Ovary (tissue), 9 donors: ENCODE data around the gene AMFR. TPM values are rescaled to one million over a fixed set of nuclear protein-coding genes. Genes with fewer than 3 reads are reported as not detected.
A peak's percentile ranks its signal among the peaks of the same experiment; 100 is the strongest.

ENCODE experiments used
- DNase-seq, 5 donors: peaks; one replicate each; pipeline ENCODE4 v3.0.0-alpha.2; 2019 to 2020
- H3K27ac ChIP-seq, 2 donors: fragments of 200-600 bp; one replicate each; pipeline versions ENCODE4 v1.5.1 to v1.8.0; 2019 to 2022
- H3K27me3 ChIP-seq: fragments of 200-600 bp; one replicate; pipeline ENCODE4 v1.8.0; 2022
- H3K36me3 ChIP-seq: fragments of 200-600 bp; sonication (generic); one replicate; pipeline ENCODE4 v1.5.1; 2019
- H3K4me1 ChIP-seq: one replicate; pipeline ENCODE4 v1.8.1; 2013; ENCODE audit warnings: mild to moderate bottlenecking, moderate library complexity; ENCODE audit not compliant: insufficient read depth
- H3K4me3 ChIP-seq: fragments of 200-600 bp; sonication (generic); one replicate; pipeline ENCODE4 v1.5.1; 2017
- H3K9me3 ChIP-seq, 2 donors: fragments of 200-600 bp in 1 of 2; sonication (generic) in 1 of 2; one replicate each; pipeline versions ENCODE4 v1.5.1 to v1.8.1; 2013 to 2019; ENCODE audit warnings: mild to moderate bottlenecking in 1 of 2, moderate library complexity in 1 of 2
- EP300 ChIP-seq: sonication (generic); formaldehyde crosslinking; IDR thresholded peaks from one replicate; pipeline ENCODE4 v1.6.1; 2017; ENCODE audit warnings: antibody characterized with exemption
- POLR2A ChIP-seq: fragments of 450-650 bp; IDR thresholded peaks from one replicate; pipeline ENCODE4 v1.6.1; 2017; ENCODE audit warnings: antibody characterized with exemption, mild to moderate bottlenecking, moderate library complexity
- WGBS, 3 donors: extraction: QIAGEN DNeasy Blood & Tissue Kit in 1 of 3; methylation state at CpG; one replicate each; pipeline versions ENCODE4 v1.1.5 to v1.1.7; 2013 to 2017; 5-methylcytosine and 5-hydroxymethylcytosine counted together
- intact Hi-C, 4 donors: fragments of 100-400 bp; cut with DNase I; formaldehyde crosslinking; loops; one replicate each; pipeline versions ENCODE4 v1.11.0 to v1.15.1; 2022 to 2023
- polyA plus RNA-seq, 2 donors: library from polyadenylated mRNA; stranded (reverse); fragments of 200-250 nt in 1 of 2; fragments of 350-450 nt in 1 of 2; fragmentation: Illumina TruSeq in 1 of 2; extraction: RNeasy Lipid Tissue Mini Kit (QIAGEN cat#74804) in 1 of 2; gene quantifications; one replicate each; pipeline ENCODE4 v1.2.3, GENCODE V29; 2013 to 2014
- total RNA-seq, 7 donors: library from RNA; depleted of rRNA in 2 of 7; stranded (reverse); fragments of >200 nt in 2 of 7; fragmentation: NEBNext Ultra II Directional in 3 of 7; extraction: Animal tissue kit (Norgen Biotek cat#: 25700) in 3 of 7; gene quantifications; one replicate each; pipeline versions ENCODE4 v1.1.0 to v1.2.4, GENCODE V29; 2016 to 2023
- TF ChIP-seq, protein P1 (sequence below), 3 donors: fragments of 450-650 bp in 2 of 3; fragments of 200-600 bp in 1 of 3; IDR thresholded peaks; one replicate each; pipeline versions ENCODE4 v1.5.1 to v1.8.0; 2016 to 2022; ENCODE audit warnings: antibody characterized with exemption in 3 of 3, mild to moderate bottlenecking in 1 of 3
- donor health status: DM: no; HTN: no; CAD: no; lungs with moderate emphysema.
- donor health status: DM: no; HTN: no; CAD: no.
- donor health status: Bipolar disorder and iron deficiency.
- donor health status: DM: yes; HTN: yes; CAD: no.
- donor health status: DM: no; HTN: no; CAD: no.
- donor health status: DM: yes; HTN: yes; CAD: no.

The AMFR gene
- total and polyA plus RNA-seq, 9 donors = 94.1 to 130 (median 107) TPM

DNA sequence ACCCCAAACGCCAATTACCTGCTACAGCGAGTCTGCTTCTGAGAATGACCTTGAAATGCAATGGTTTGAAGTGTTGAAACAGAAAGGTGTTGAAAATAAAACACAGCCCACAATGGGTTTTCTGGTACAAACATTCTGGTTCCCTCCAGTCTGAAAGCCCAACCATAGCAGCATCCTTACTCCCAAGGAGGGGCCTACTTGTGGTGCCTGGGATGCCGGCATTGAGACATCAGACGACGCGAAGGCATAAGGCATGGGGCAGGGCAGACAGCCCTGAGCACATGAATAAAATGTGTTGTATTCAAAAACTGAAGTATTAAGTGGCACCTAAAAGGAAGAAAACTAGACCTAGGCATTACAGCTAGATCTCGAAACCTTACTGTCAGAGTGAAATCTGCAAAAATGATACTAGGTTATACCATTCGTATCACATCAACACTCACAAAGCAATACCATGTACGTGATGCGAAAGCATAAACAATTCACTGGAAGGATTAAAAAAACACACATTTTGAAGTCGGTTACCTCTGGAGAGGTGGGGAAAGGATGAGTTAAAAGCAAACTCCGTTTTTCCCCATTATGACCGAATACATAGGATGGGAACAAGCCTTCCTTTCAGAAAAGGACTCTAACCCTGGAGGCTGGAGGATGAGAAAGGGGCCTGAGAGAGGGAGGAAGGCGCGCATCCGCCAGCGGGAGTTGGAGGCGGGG lies 25.1 kb upstream of the AMFR start:
- 2 to 4% (median 3%) methylated on average over 18 of the region's 18 CpGs for WGBS, 3 donors
- Histone ChIP-seq H3K4me1 (peaks cover 14% of the 10 kb centered on the region), H3K9me3 (no peaks in the 10 kb centered on the region)

DNA sequence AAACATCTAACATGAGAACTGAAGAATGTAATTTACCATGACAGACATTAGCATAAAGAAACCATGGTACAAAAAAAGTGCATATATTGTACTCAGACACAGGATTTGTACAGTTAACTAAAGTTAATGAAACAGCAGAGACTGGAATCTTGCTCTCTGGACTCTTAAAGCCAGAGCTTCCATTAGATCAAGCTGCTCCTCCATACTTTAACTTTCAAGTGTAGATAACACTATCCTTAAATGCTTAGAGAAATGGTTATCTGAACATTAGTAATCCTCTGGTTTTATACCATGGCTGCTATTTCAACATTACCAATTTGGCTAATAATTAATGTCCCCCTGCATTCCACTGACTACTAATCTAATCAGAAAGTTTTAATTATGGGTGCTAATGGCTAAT lies 22.7 kb upstream of the AMFR start:
- no peak for DNase-seq
- TF ChIP-seq, protein P1, sequence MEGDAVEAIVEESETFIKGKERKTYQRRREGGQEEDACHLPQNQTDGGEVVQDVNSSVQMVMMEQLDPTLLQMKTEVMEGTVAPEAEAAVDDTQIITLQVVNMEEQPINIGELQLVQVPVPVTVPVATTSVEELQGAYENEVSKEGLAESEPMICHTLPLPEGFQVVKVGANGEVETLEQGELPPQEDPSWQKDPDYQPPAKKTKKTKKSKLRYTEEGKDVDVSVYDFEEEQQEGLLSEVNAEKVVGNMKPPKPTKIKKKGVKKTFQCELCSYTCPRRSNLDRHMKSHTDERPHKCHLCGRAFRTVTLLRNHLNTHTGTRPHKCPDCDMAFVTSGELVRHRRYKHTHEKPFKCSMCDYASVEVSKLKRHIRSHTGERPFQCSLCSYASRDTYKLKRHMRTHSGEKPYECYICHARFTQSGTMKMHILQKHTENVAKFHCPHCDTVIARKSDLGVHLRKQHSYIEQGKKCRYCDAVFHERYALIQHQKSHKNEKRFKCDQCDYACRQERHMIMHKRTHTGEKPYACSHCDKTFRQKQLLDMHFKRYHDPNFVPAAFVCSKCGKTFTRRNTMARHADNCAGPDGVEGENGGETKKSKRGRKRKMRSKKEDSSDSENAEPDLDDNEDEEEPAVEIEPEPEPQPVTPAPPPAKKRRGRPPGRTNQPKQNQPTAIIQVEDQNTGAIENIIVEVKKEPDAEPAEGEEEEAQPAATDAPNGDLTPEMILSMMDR (IDR thresholded peaks at IDR 0.05) = no peak
- TF ChIP-seq POLR2A (no peak), EP300 (no peak)
- Histone ChIP-seq H3K27ac (no peak overlapping the region), H3K4me1 (peaks cover 14% of the 10 kb centered on the region), H3K36me3 (no peaks in the 10 kb centered on the region), H3K27me3 (no peaks in the 10 kb centered on the region), H3K4me3 (no peak overlapping the region), H3K9me3 (no peaks in the 10 kb centered on the region)
- intact Hi-C loops = no loop called here

More for the DNA sequence above, 25.1 kb upstream of the AMFR start:
- TF ChIP-seq POLR2A (no peak), EP300 (no peak)
- TF ChIP-seq, protein P1 (IDR thresholded peaks at IDR 0.05) = no peak
- peak overlapping the region in 1 of 2 donors; percentile 66 for H3K27ac ChIP-seq
- H3K4me3 ChIP-seq = peak overlapping the region; percentile 62
- H3K27me3 ChIP-seq = no peaks in the 10 kb centered on the region
- intact Hi-C loops = no loop called here
- no peak for DNase-seq
- H3K36me3 ChIP-seq = no peaks in the 10 kb centered on the region

DNA sequence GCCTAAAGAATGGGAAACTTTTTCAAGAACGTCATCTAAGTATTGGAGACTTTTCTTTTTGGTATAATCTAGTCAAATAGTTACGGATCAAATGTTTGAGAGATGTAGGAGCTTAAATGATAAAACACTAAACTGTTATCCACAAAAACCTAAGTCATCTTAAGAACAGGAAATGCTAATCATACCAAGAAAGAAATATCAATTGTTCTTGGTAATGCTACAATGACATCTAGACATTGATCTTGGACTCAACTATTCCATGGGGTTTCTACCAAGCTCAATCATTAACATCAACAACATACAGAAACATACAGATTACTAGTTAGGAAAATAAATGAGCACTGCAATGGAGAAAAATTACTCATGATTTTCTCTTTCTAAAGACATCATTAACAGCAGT lies 21.9 kb upstream of the AMFR start:
- no peak overlapping the region for H3K27ac ChIP-seq
- no peaks in the 10 kb centered on the region for H3K27me3 ChIP-seq
- H3K4me1 ChIP-seq = peaks cover 11% of the 10 kb centered on the region
- no peak for DNase-seq
- H3K36me3 ChIP-seq = no peaks in the 10 kb centered on the region
- intact Hi-C loops = no loop called here
- TF ChIP-seq, protein P1 (IDR thresholded peaks at IDR 0.05) = no peak
- no peak for TF ChIP-seq EP300
- TF ChIP-seq POLR2A = no peak
- H3K9me3 ChIP-seq = no peaks in the 10 kb centered on the region
- 39 to 83% (median 81%) methylated on average over 2 of the region's 2 CpGs for WGBS, 3 donors
- no peak overlapping the region for H3K4me3 ChIP-seq

DNA sequence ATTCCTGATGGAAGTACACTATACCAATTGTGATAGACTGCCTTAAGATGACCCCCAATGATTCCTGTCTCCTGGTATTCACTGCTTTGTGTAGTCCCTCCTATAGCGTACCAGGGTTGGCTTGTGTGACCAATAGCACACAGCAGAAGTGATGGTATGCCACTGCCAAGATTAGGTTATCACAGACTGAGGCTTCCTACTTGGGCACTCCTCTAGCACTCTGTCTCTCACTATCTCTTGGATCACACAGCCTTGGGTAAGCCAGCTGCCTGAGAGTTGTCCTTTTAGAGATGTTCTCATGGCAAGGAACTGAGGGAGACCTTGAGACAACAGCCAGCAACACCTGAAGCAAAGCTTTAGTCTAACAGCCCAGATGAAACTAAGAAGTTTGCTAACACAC lies 12.7 kb upstream of the AMFR start:
- no peaks in the 10 kb centered on the region for H3K4me1 ChIP-seq
- TF ChIP-seq EP300 = no peak
- TF ChIP-seq POLR2A = no peak
- TF ChIP-seq, protein P1 (IDR thresholded peaks at IDR 0.05) = no peak
- no peaks in the 10 kb centered on the region for H3K36me3 ChIP-seq
- WGBS, 3 donors = 92 to 100% (median 98%) methylated on average over 1 of the region's 1 CpG
- no peaks in the 10 kb centered on the region for H3K27me3 ChIP-seq
- intact Hi-C loops = no loop called here
- DNase-seq = no peak
- no peak overlapping the region for H3K4me3 ChIP-seq
- H3K27ac ChIP-seq = no peak overlapping the region
- H3K9me3 ChIP-seq = no peaks in the 10 kb centered on the region
